Astrocyte (in vitro differentiated cells and primary cell): ENCODE results near the gene DGKE.

ENCODE experiments used
- EZH2 ChIP-seq: IDR thresholded peaks from 2 replicates; pipeline ENCODE4 v1.6.1; 2012; ENCODE audit warnings: mild to moderate bottlenecking, low read length, inconsistent platforms; ENCODE audit not compliant: insufficient read depth
- TF ChIP-seq, protein P1 (sequence below): IDR thresholded peaks from 2 replicates; pipeline ENCODE4 v1.5.1; 2011; ENCODE audit warnings: low read depth, mild to moderate bottlenecking, inconsistent platforms, low read length, moderate library complexity; ENCODE audit not compliant: insufficient read depth

DNA sequence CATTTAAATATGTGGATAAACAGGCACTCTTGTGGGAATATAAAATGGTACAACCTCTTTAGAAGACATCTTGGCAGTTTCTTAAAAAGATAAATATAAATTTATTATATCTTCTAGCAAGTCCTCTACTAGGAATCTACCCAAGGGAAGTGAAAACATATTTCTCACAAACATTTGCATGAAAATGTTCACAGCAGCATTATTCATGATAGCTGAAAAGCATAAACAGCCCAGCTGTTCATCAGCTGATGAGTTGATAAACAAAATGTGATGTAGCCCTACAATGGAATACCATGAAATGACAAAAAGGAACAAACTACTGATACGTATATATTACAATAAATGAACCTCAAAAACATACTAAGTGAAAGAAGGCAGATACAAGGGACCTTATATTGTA, 12.0 kb downstream of the DGKE start:
- TF ChIP-seq, protein P1, sequence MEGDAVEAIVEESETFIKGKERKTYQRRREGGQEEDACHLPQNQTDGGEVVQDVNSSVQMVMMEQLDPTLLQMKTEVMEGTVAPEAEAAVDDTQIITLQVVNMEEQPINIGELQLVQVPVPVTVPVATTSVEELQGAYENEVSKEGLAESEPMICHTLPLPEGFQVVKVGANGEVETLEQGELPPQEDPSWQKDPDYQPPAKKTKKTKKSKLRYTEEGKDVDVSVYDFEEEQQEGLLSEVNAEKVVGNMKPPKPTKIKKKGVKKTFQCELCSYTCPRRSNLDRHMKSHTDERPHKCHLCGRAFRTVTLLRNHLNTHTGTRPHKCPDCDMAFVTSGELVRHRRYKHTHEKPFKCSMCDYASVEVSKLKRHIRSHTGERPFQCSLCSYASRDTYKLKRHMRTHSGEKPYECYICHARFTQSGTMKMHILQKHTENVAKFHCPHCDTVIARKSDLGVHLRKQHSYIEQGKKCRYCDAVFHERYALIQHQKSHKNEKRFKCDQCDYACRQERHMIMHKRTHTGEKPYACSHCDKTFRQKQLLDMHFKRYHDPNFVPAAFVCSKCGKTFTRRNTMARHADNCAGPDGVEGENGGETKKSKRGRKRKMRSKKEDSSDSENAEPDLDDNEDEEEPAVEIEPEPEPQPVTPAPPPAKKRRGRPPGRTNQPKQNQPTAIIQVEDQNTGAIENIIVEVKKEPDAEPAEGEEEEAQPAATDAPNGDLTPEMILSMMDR: no peak
- TF ChIP-seq EZH2: no peak
